ENCODE results near the gene RAB40C. TPM values are rescaled to one million over a fixed set of nuclear protein-coding genes. Genes with fewer than 3 reads are reported as not detected.
A peak's percentile ranks its signal among the peaks of the same experiment; 100 is the strongest.

RAB40C gene
- total and polyA plus RNA-seq, 4 donors = 6.1 to 11.0 (median 9.2) TPM

- Histone ChIP-seq H3K9me3 (ENCODE audit: control insufficient read depth in 4 of 4, low read length in 3 of 4) (no peaks in the 10 kb centered on the region), H3K36me3 (ENCODE audit: control insufficient read depth in 4 of 4, insufficient read depth in 3 of 4, low read depth in 1 of 4, low read length in 3 of 4) (peaks cover 0 to 1% (median 0%) of the 10 kb centered on the region in 4 donors), H3K9ac (ENCODE audit: low read depth in 1 of 2, low read length in 2 of 2) (peak overlapping the region; percentile 60 to 90), H3K27ac (ENCODE audit: low read depth in 1 of 2, low read length in 2 of 2) (peak overlapping the region; percentile 65 to 89), H3K4me3 (ENCODE audit: low read depth in 1 of 3, low read length in 3 of 3) (peak overlapping the region; percentile 37 to 95 (median 73)), H3K27me3 (ENCODE audit: control insufficient read depth in 4 of 4, insufficient read depth in 4 of 4, low read length in 3 of 4) (no peaks in the 10 kb centered on the region), H3K4me1 (ENCODE audit: control insufficient read depth in 4 of 4, insufficient read depth in 4 of 4, low read length in 3 of 4) (peaks cover 24 to 71% (median 48%) of the 10 kb centered on the region in 4 donors)
- DNase-seq (ENCODE audit: low spot score) = no peak
- 41% methylated on average over 13 of the region's 13 CpGs for WGBS
- TF ChIP-seq FOXA1 (IDR thresholded peaks at IDR 0.05) = no peak
- TF ChIP-seq YY1 (IDR thresholded peaks at IDR 0.05) = no peak
- TF ChIP-seq ATF3 (IDR thresholded peaks at IDR 0.05) = no peak
- TF ChIP-seq ZBTB33 (IDR thresholded peaks at IDR 0.05) = no peak
- TF ChIP-seq EGR1 (IDR thresholded peaks at IDR 0.05; ENCODE audit: low read depth in 2 of 2) = no peak
- no peak for TF ChIP-seq HNF4G (IDR thresholded peaks at IDR 0.05)
- no peak for TF ChIP-seq FOXA2 (IDR thresholded peaks at IDR 0.05)
- no peak for TF ChIP-seq TAF1 (conservative IDR thresholded peaks at IDR 0.05)
- TF ChIP-seq GABPA (IDR thresholded peaks at IDR 0.05 in 1 of 2, conservative IDR thresholded peaks at IDR 0.05 in 1 of 2) = no peak
- no peak for TF ChIP-seq RAD21 (IDR thresholded peaks at IDR 0.05)
- no peak for TF ChIP-seq CTCF (IDR thresholded peaks at IDR 0.05; ENCODE audit: low read depth, low read length, missing input control)
- TF ChIP-seq MAX (IDR thresholded peaks at IDR 0.05) = no peak
- no peak for TF ChIP-seq REST (IDR thresholded peaks at IDR 0.05)
- no peak for TF ChIP-seq NR2F2 (IDR thresholded peaks at IDR 0.05)
These were observed 53.1 kb downstream of the RAB40C start for GRCh38 chr16:643050-643368.

GRCh38 chr16:644556-644955 is 54.7 kb downstream of the RAB40C start:
- Histone ChIP-seq H3K9ac (ENCODE audit: low read depth in 1 of 2, low read length in 2 of 2) (no peak overlapping the region), H3K9me3 (ENCODE audit: control insufficient read depth in 4 of 4, low read length in 3 of 4) (no peaks in the 10 kb centered on the region), H3K4me1 (ENCODE audit: control insufficient read depth in 4 of 4, insufficient read depth in 4 of 4, low read length in 3 of 4) (peaks cover 24 to 79% (median 53%) of the 10 kb centered on the region in 4 donors), H3K27ac (ENCODE audit: low read depth in 1 of 2, low read length in 2 of 2) (peak overlapping the region; percentile 20 to 27), H3K27me3 (ENCODE audit: control insufficient read depth in 4 of 4, insufficient read depth in 4 of 4, low read length in 3 of 4) (no peaks in the 10 kb centered on the region), H3K36me3 (ENCODE audit: control insufficient read depth in 4 of 4, insufficient read depth in 3 of 4, low read depth in 1 of 4, low read length in 3 of 4) (peaks cover 0 to 1% (median 0%) of the 10 kb centered on the region in 4 donors), H3K4me3 (ENCODE audit: low read depth in 1 of 3, low read length in 3 of 3) (no peak overlapping the region)
- DNase-seq (ENCODE audit: low spot score) = no peak
- 88% methylated on average over 12 of the region's 12 CpGs for WGBS
- TF ChIP-seq REST (IDR thresholded peaks at IDR 0.05) (no peak), TAF1 (conservative IDR thresholded peaks at IDR 0.05) (no peak), JUND (IDR thresholded peaks at IDR 0.05) (no peak), ZBTB33 (IDR thresholded peaks at IDR 0.05) (no peak), MAX (IDR thresholded peaks at IDR 0.05) (no peak), RAD21 (IDR thresholded peaks at IDR 0.05) (no peak), NR2F2 (IDR thresholded peaks at IDR 0.05) (no peak), FOXA2 (IDR thresholded peaks at IDR 0.05) (no peak)

Measured in liver (tissue), 9 donors.